H9 (cell line): Measurements from ENCODE around the gene MYL11. TPM values are rescaled to one million over a fixed set of nuclear protein-coding genes. Genes with fewer than 3 reads are reported as not detected.

ENCODE experiments used
- DNase-seq: peaks from one replicate; pipeline ENCODE4 v3.0.0-alpha.2; 2017
- H2AFZ ChIP-seq: one replicate; pipeline ENCODE4 v1.6.1; 2013; ENCODE audit warnings: mild to moderate bottlenecking, low read length, control low read depth, moderate library complexity
- H2AK5ac ChIP-seq: 2 replicates; pipeline ENCODE4 v1.6.1; 2013; ENCODE audit warnings: low read length, control low read depth, mixed read lengths; ENCODE audit not compliant: insufficient read length
- H2BK120ac ChIP-seq: one replicate; pipeline ENCODE4 v1.6.1; 2013; ENCODE audit warnings: low read depth, mild to moderate bottlenecking, low read length, control low read depth, inconsistent platforms; ENCODE audit not compliant: poor library complexity, severe bottlenecking
- H2BK12ac ChIP-seq: 2 replicates; pipeline ENCODE4 v1.6.1; 2013; ENCODE audit warnings: low read length, control low read depth, mixed read lengths, low read depth; ENCODE audit not compliant: insufficient read length
- H2BK15ac ChIP-seq: 2 replicates; pipeline ENCODE4 v1.6.1; 2013; ENCODE audit warnings: low read depth, low read length, control low read depth
- H2BK20ac ChIP-seq: one replicate; pipeline ENCODE4 v1.6.1; 2013; ENCODE audit warnings: low read depth, mild to moderate bottlenecking, low read length, control low read depth, inconsistent platforms; ENCODE audit not compliant: poor library complexity, severe bottlenecking
- H2BK5ac ChIP-seq: 2 replicates; pipeline ENCODE4 v1.6.1; 2013; ENCODE audit warnings: low read length, control low read depth, mixed read lengths; ENCODE audit not compliant: insufficient read length
- H3K14ac ChIP-seq: 2 replicates; pipeline ENCODE4 v1.6.1; 2013; ENCODE audit warnings: low read length, control low read depth; ENCODE audit not compliant: insufficient read depth
- H3K18ac ChIP-seq: 2 replicates; pipeline ENCODE4 v1.6.1; 2013; ENCODE audit warnings: low read depth, mild to moderate bottlenecking, mixed read lengths, low read length, control low read depth; ENCODE audit not compliant: insufficient read length
- H3K23ac ChIP-seq: 2 replicates; pipeline ENCODE4 v1.6.1; 2013; ENCODE audit warnings: low read length, control low read depth, mixed read lengths, low read depth; ENCODE audit not compliant: insufficient read length
- H3K23me2 ChIP-seq: 2 replicates; pipeline ENCODE4 v1.6.1; 2013; ENCODE audit warnings: low read depth, mild to moderate bottlenecking, mixed read lengths, low read length, control low read depth; ENCODE audit not compliant: insufficient read length, poor library complexity, severe bottlenecking
- H3K27ac ChIP-seq: 2 replicates; pipeline ENCODE4 v1.5.1; 2013; ENCODE audit warnings: low read length, control low read depth, mixed read lengths, low read depth; ENCODE audit not compliant: insufficient read length
- H3K27me3 ChIP-seq: 2 replicates; pipeline ENCODE4 v1.6.1; 2013; ENCODE audit warnings: low read length, control low read depth, inconsistent platforms; ENCODE audit not compliant: insufficient read depth
- H3K4ac ChIP-seq: 2 replicates; pipeline ENCODE4 v1.6.1; 2013; ENCODE audit warnings: low read depth, mild to moderate bottlenecking, control low read depth, inconsistent platforms, low read length, moderate library complexity
- H3K4me1 ChIP-seq: 2 replicates; pipeline ENCODE4 v1.6.1; 2013; ENCODE audit warnings: low read length, control low read depth, inconsistent platforms; ENCODE audit not compliant: insufficient read depth
- H3K4me2 ChIP-seq: 2 replicates; pipeline ENCODE4 v1.6.1; 2013; ENCODE audit warnings: low read length, control low read depth, mixed read lengths; ENCODE audit not compliant: insufficient read length, insufficient read depth
- H3K56ac ChIP-seq: 2 replicates; pipeline ENCODE4 v1.6.1; 2013; ENCODE audit warnings: low read depth, mild to moderate bottlenecking, mixed read lengths, low read length, control low read depth; ENCODE audit not compliant: insufficient read length
- H3K79me1 ChIP-seq: 2 replicates; pipeline ENCODE4 v1.6.1; 2013; ENCODE audit warnings: low read depth, mild to moderate bottlenecking, moderate library complexity, low read length, control low read depth, inconsistent platforms; ENCODE audit not compliant: insufficient read depth, poor library complexity, severe bottlenecking
- H3K79me2 ChIP-seq: 2 replicates; pipeline ENCODE4 v1.6.1; 2013; ENCODE audit warnings: low read length, control low read depth, inconsistent platforms; ENCODE audit not compliant: insufficient read depth
- H3K9ac ChIP-seq: 2 replicates; pipeline ENCODE4 v1.6.1; 2013; ENCODE audit warnings: low read length, control low read depth, mixed read lengths; ENCODE audit not compliant: insufficient read length; ENCODE audit errors: extremely low read depth
- H3K9me3 ChIP-seq: one replicate; pipeline ENCODE4 v1.6.1; 2013; ENCODE audit warnings: low read depth, low read length, inconsistent platforms; ENCODE audit not compliant: control insufficient read depth
- H3T11ph ChIP-seq: one replicate; pipeline ENCODE4 v1.6.1; 2013; ENCODE audit warnings: mild to moderate bottlenecking, low read length, control low read depth, inconsistent platforms
- H4K20me1 ChIP-seq: one replicate; pipeline ENCODE4 v1.6.1; 2013; ENCODE audit not compliant: control insufficient read depth, insufficient read length, insufficient read depth
- H4K5ac ChIP-seq: 2 replicates; pipeline ENCODE4 v1.6.1; 2013; ENCODE audit warnings: low read depth, mild to moderate bottlenecking, mixed read lengths, low read length, control low read depth; ENCODE audit not compliant: insufficient read length
- H4K8ac ChIP-seq: replicated peaks from 2 replicates; pipeline ENCODE4 v1.6.1; 2013; ENCODE audit warnings: low read length, control low read depth, mixed read lengths, low read depth; ENCODE audit not compliant: insufficient read length
- H4K91ac ChIP-seq: 2 replicates; pipeline ENCODE4 v1.6.1; 2013; ENCODE audit warnings: low read depth, mild to moderate bottlenecking, moderate library complexity, mixed read lengths, low read length, control low read depth; ENCODE audit not compliant: insufficient read length
- H3K27ac Mint-ChIP-seq, 3 experiments: 2 replicates in 2 of 3; 3 replicates in 1 of 3; pipeline ENCODE4 v1.8.0; 2020 to 2021; ENCODE audit warnings: mixed read lengths in 3 of 3, mild to moderate bottlenecking in 1 of 3, moderate library complexity in 1 of 3
- H3K27me3 Mint-ChIP-seq: 2 replicates; pipeline ENCODE4 v1.8.0; 2021; ENCODE audit warnings: low read depth, mild to moderate bottlenecking, moderate library complexity, mixed read lengths
- H3K36me3 Mint-ChIP-seq, 3 experiments: 2 replicates in 2 of 3; 3 replicates in 1 of 3; pipeline ENCODE4 v1.8.0; 2020 to 2021; ENCODE audit warnings: low read depth in 3 of 3, mixed read lengths in 3 of 3; ENCODE audit not compliant: insufficient read depth in 1 of 3
- H3K4me1 Mint-ChIP-seq, 2 experiments: 2 replicates each; pipeline ENCODE4 v1.8.0; 2020; ENCODE audit warnings: mixed read lengths in 2 of 2
- H3K4me3 Mint-ChIP-seq, 2 experiments: 2 replicates in 1 of 2; 3 replicates in 1 of 2; pipeline ENCODE4 v1.8.0; 2020 to 2021; ENCODE audit warnings: mild to moderate bottlenecking in 2 of 2, mixed read lengths in 2 of 2, moderate library complexity in 1 of 2
- H3K9me3 Mint-ChIP-seq, 2 experiments: 2 replicates in 1 of 2; 3 replicates in 1 of 2; pipeline ENCODE4 v1.8.0; 2020; ENCODE audit warnings: mild to moderate bottlenecking in 2 of 2, mixed read lengths in 2 of 2, moderate library complexity in 1 of 2
- CTCF ChIP-seq: fragments of 200-600 bp; sonication (generic); conservative IDR thresholded peaks from 3 replicates; pipeline ENCODE4 v1.8.0; 2021; ENCODE audit warnings: antibody characterized with exemption, mild to moderate bottlenecking
- WGBS: extraction: QIAGEN DNeasy Blood & Tissue Kit; methylation state at CpG from one replicate; pipeline ENCODE4 v1.1.7; 2013; ENCODE audit warnings: missing lambda C conversion rate, low lambda C conversion rate, mixed read lengths; ENCODE audit not compliant: insufficient read length; ENCODE audit errors: extremely low coverage; 5-methylcytosine and 5-hydroxymethylcytosine counted together
- total RNA-seq: library from RNA; stranded (reverse); gene quantifications from 2 replicates; pipeline ENCODE4 v1.2.1, GENCODE V29; 2021

The MYL11 gene
- total RNA-seq, 1 experiment from 2014 or later, result 0.70 TPM

GRCh38 chr16:30418350-30419181 is 44.0 kb downstream of the MYL11 start:
- Histone ChIP-seq H2BK15ac (no peak overlapping the region), H3K4me2 (peak overlapping the region; percentile 60), H3K14ac (no peak overlapping the region), H4K8ac (no peak overlapping the region), H3K4ac (no peak overlapping the region), H2BK120ac (no peak overlapping the region), H4K20me1 (no peaks in the 10 kb centered on the region), H2BK12ac (no peak overlapping the region), H3K79me2 (no peaks in the 10 kb centered on the region), H3K4me1 (no peaks in the 10 kb centered on the region), H2BK5ac (no peak overlapping the region), H2AK5ac (no peak overlapping the region), H3K27ac (no peak overlapping the region), H4K91ac (no peak overlapping the region), H2BK20ac (no peak overlapping the region), H3T11ph (no peak overlapping the region), H3K23me2 (peaks cover 8% of the 10 kb centered on the region), H4K5ac (no peak overlapping the region), H3K27me3 (no peaks in the 10 kb centered on the region), H3K56ac (no peak overlapping the region), H2AFZ (no peak overlapping the region), H3K9ac (no peak overlapping the region), H3K18ac (no peak overlapping the region), H3K23ac (no peak overlapping the region), H3K9me3 (no peaks in the 10 kb centered on the region), H3K79me1 (no peaks in the 10 kb centered on the region)
- peaks cover 24 to 50% (median 47%) of the 10 kb centered on the region in 3 experiments; a peak in 6 of 7 replicates for H3K36me3 Mint-ChIP-seq
- no peak for DNase-seq
- peaks cover 7 to 12% of the 10 kb centered on the region in 2 experiments for H3K4me1 Mint-ChIP-seq
- peak overlapping the region in 1 of 3 experiments; percentile 53; a peak in 1 of 7 replicates for H3K27ac Mint-ChIP-seq
- no peaks in the 10 kb centered on the region; the same call in none of the 2 replicates for H3K27me3 Mint-ChIP-seq
- peak overlapping the region; percentile 49 to 75 for H3K4me3 Mint-ChIP-seq
- no peaks in the 10 kb centered on the region; a peak in 1 of 5 replicates for H3K9me3 Mint-ChIP-seq
- no peak for TF ChIP-seq CTCF
- no CpG with 5 or more reads among the region's 31 CpGs for WGBS
